Liver (tissue), 9 donors: ENCODE measurements around the gene METRN. TPM values are rescaled to one million over a fixed set of nuclear protein-coding genes. Genes with fewer than 3 reads are reported as not detected.

Experiments used
- DNase-seq: peaks from one replicate; pipeline ENCODE4 v3.0.0-alpha.2; 2017; ENCODE audit warnings: low spot score
- H3K27ac ChIP-seq, 2 donors: one replicate each; pipeline ENCODE4 v1.7.0; 2013; ENCODE audit warnings: inconsistent platforms in 2 of 2, low read length in 2 of 2, control low read depth in 1 of 2, low read depth in 1 of 2, mild to moderate bottlenecking in 1 of 2
- H3K27me3 ChIP-seq, 4 donors: one replicate each; pipeline versions ENCODE4 v1.6.1 to v1.7.0; 2013; ENCODE audit warnings: low read length in 3 of 4, inconsistent platforms in 1 of 4, mild to moderate bottlenecking in 1 of 4, moderate library complexity in 1 of 4; ENCODE audit not compliant: control insufficient read depth in 4 of 4, insufficient read depth in 4 of 4
- H3K36me3 ChIP-seq, 4 donors: one replicate each; pipeline versions ENCODE4 v1.6.1 to v1.7.0; 2013; ENCODE audit warnings: low read length in 3 of 4, mild to moderate bottlenecking in 3 of 4, low read depth in 1 of 4, moderate library complexity in 1 of 4; ENCODE audit not compliant: control insufficient read depth in 4 of 4, insufficient read depth in 3 of 4
- H3K4me1 ChIP-seq, 4 donors: one replicate each; pipeline versions ENCODE4 v1.6.1 to v1.7.0; 2013; ENCODE audit warnings: low read length in 3 of 4, mild to moderate bottlenecking in 3 of 4, moderate library complexity in 1 of 4; ENCODE audit not compliant: control insufficient read depth in 4 of 4, insufficient read depth in 4 of 4
- H3K4me3 ChIP-seq, 3 donors: one replicate each; pipeline versions ENCODE4 v1.6.1 to v1.7.0; 2013; ENCODE audit warnings: low read length in 3 of 3, control low read depth in 1 of 3, low read depth in 1 of 3, mild to moderate bottlenecking in 1 of 3
- H3K9ac ChIP-seq, 2 donors: one replicate each; pipeline ENCODE4 v1.7.0; 2013; ENCODE audit warnings: low read length in 2 of 2, mild to moderate bottlenecking in 2 of 2, moderate library complexity in 2 of 2, control low read depth in 1 of 2, low read depth in 1 of 2
- H3K9me3 ChIP-seq, 4 donors: one replicate each; pipeline versions ENCODE4 v1.6.1 to v1.7.0; 2013; ENCODE audit warnings: low read length in 3 of 4; ENCODE audit not compliant: control insufficient read depth in 4 of 4
- EGR1 ChIP-seq, 2 donors: IDR thresholded peaks; 2 replicates each; pipeline ENCODE4 v1.6.1; 2016 to 2018; ENCODE audit warnings: antibody characterized with exemption in 2 of 2, low read depth in 2 of 2
- FOXA1 ChIP-seq: IDR thresholded peaks from 2 replicates; pipeline ENCODE4 v1.6.1; 2016; ENCODE audit warnings: antibody characterized with exemption
- FOXA2 ChIP-seq: IDR thresholded peaks from 2 replicates; pipeline ENCODE4 v1.6.1; 2016; ENCODE audit warnings: antibody characterized with exemption
- GABPA ChIP-seq, 2 donors: IDR thresholded peaks in 1 of 2; conservative IDR thresholded peaks in 1 of 2; 2 replicates each; pipeline ENCODE4 v1.6.1; 2016; ENCODE audit warnings: antibody characterized with exemption in 2 of 2, mild to moderate bottlenecking in 1 of 2, moderate library complexity in 1 of 2
- HNF4A ChIP-seq, 2 donors: conservative IDR thresholded peaks; 2 replicates each; pipeline ENCODE4 v1.6.1; 2016; ENCODE audit warnings: antibody characterized with exemption in 2 of 2, mild to moderate bottlenecking in 2 of 2
- HNF4G ChIP-seq: IDR thresholded peaks from 2 replicates; pipeline ENCODE4 v1.6.1; 2016; ENCODE audit warnings: antibody characterized with exemption
- NR2F2 ChIP-seq: IDR thresholded peaks from 2 replicates; pipeline ENCODE4 v1.6.1; 2016; ENCODE audit warnings: antibody characterized with exemption
- RAD21 ChIP-seq, 2 donors: IDR thresholded peaks; 2 replicates each; pipeline ENCODE4 v1.6.1; 2016; ENCODE audit warnings: antibody characterized with exemption in 2 of 2, mild to moderate bottlenecking in 2 of 2
- RXRA ChIP-seq, 2 donors: IDR thresholded peaks; 2 replicates each; pipeline ENCODE4 v1.6.1; 2017 to 2018; ENCODE audit warnings: antibody characterized with exemption in 2 of 2, mild to moderate bottlenecking in 1 of 2
- TAF1 ChIP-seq: conservative IDR thresholded peaks from 2 replicates; pipeline ENCODE4 v1.6.1; 2016; ENCODE audit warnings: antibody characterized with exemption, mild to moderate bottlenecking
- YY1 ChIP-seq: IDR thresholded peaks from 2 replicates; pipeline ENCODE4 v1.6.1; 2016; ENCODE audit warnings: antibody characterized with exemption, mild to moderate bottlenecking
- WGBS: extraction: QIAGEN DNeasy Blood & Tissue Kit; methylation state at CpG from one replicate; pipeline ENCODE4 v1.1.7; 2013; 5-methylcytosine and 5-hydroxymethylcytosine counted together
- polyA plus RNA-seq, 2 donors: library from polyadenylated mRNA; stranded (reverse) in 1 of 2; unstranded in 1 of 2; fragments of 200-250 nt in 1 of 2; fragments of >200 nt in 1 of 2; fragmentation: Nextera tagmentation in 1 of 2; extraction: Ambion mirVana in 1 of 2; gene quantifications; one replicate each; pipeline versions ENCODE4 v1.2.1 to v1.2.3, GENCODE V29; 2013 to 2015
- total RNA-seq, 2 donors: library from RNA; depleted of rRNA; stranded (reverse); fragments of >200 nt; gene quantifications; one replicate each; pipeline ENCODE4 v1.2.3, GENCODE V29; 2014
- TF ChIP-seq, protein P1 (sequence below): IDR thresholded peaks from 2 replicates; pipeline ENCODE4 v1.6.1; 2016; ENCODE audit warnings: antibody characterized with exemption, mild to moderate bottlenecking
- TF ChIP-seq, protein P2 (sequence below): fragments of 150-350 bp; IDR thresholded peaks from 2 replicates; pipeline ENCODE4 v1.5.1; 2017; ENCODE audit warnings: improper control_type of control experiment, low read depth, low read length; ENCODE audit not compliant: missing input control
- TF ChIP-seq, protein P3 (sequence below): IDR thresholded peaks from 2 replicates; pipeline ENCODE4 v1.6.1; 2016; ENCODE audit warnings: antibody characterized with exemption
- TF ChIP-seq, protein P4 (sequence below): IDR thresholded peaks from 2 replicates; pipeline ENCODE4 v1.6.1; 2016; ENCODE audit warnings: antibody characterized with exemption
- donor health status: healthy.
- donor health status: healthy.
- donor health status: healthy.
- donor health status: healthy.
- donor health status: healthy.

METRN gene
- total and polyA plus RNA-seq, 4 donors = 4.6 to 22.9 (median 7.1) TPM

DNA sequence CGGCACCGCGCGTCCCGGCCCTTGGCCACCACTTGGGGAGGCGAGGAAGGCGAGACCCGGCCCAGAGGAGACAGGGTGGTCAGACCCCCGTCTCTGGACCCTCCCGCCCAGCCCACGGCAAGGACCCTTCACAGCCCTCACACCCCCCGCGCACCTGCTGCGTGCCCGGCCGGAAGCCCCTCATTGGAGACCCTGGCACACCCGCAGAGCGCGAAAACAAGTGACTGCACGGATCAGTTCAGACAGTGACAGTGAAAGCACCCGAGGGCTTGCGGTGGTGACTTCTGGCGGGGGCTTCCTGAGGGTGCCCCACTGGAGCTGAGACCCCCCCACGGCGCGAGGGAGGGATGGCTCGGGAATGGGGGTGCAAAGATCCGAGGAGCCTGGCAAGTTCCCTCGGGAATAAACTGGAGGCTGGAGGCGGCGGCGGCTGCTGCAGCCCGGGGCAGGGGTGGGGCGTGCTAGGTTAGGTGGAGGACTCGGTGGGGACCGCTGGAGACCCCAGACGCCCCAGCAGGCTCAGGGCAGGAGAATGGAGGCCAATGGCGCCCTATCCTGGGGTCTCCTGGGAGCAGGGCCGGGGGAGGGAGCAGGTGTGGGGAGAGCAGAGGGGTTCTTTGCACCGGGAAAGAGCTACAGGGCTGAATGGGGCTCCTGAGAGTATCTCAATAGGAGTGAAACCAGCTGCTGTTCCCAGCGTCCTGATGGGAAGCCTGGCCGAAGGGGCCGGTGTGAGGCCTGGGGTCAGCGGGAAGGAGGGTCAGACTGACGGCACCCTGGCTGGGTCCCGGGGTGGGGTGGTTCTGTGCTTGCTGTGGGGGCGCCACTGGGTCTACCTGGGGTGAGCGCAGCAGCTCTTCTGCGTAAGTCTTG is 8.5 kb upstream of the METRN start:
- H3K9me3 ChIP-seq = no peaks in the 10 kb centered on the region
- H3K27ac ChIP-seq = no peak overlapping the region
- H3K4me1 ChIP-seq = peaks cover 0 to 4% (median 0%) of the 10 kb centered on the region in 4 donors
- no peaks in the 10 kb centered on the region for H3K36me3 ChIP-seq
- no peak for TF ChIP-seq HNF4A (conservative IDR thresholded peaks at IDR 0.05)
- H3K9ac ChIP-seq = no peak overlapping the region
- peak overlapping the region in 1 of 3 donors; percentile 15 for H3K4me3 ChIP-seq
- no peak for DNase-seq
- 6% methylated on average over 49 of the region's 49 CpGs for WGBS
- peaks cover 4 to 20% (median 14%) of the 10 kb centered on the region in 4 donors for H3K27me3 ChIP-seq

DNA sequence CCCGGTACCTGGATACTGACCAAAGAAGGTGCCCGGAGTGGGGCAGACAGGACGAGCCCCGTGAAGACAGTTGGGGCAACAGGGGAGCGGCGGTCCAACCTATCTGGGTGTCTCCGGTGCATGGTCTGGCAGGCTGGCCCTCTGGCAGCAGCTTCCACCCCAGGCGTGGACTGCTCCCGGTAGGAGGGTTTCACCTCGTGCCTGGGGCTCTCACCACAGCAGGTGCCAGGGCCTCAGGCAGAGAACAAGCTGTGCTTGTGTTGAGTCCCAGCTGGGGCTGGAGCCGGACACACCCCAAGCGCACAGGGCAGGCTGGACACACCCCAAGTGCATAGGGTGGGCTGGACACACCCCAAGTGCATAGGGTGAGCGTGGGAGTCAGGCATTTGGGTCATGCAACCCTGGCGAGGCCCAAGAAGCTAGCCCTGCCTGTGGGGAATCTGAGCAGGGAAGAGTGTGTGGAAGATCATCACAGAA is 7.8 kb upstream of the METRN start:
- Histone ChIP-seq H3K27me3 (peaks cover 4 to 20% (median 14%) of the 10 kb centered on the region in 4 donors), H3K9me3 (no peaks in the 10 kb centered on the region), H3K36me3 (no peaks in the 10 kb centered on the region), H3K27ac (no peak overlapping the region), H3K4me3 (no peak overlapping the region), H3K9ac (no peak overlapping the region), H3K4me1 (peaks cover 0 to 4% (median 0%) of the 10 kb centered on the region in 4 donors)
- no peak for DNase-seq
- TF ChIP-seq, protein P1, sequence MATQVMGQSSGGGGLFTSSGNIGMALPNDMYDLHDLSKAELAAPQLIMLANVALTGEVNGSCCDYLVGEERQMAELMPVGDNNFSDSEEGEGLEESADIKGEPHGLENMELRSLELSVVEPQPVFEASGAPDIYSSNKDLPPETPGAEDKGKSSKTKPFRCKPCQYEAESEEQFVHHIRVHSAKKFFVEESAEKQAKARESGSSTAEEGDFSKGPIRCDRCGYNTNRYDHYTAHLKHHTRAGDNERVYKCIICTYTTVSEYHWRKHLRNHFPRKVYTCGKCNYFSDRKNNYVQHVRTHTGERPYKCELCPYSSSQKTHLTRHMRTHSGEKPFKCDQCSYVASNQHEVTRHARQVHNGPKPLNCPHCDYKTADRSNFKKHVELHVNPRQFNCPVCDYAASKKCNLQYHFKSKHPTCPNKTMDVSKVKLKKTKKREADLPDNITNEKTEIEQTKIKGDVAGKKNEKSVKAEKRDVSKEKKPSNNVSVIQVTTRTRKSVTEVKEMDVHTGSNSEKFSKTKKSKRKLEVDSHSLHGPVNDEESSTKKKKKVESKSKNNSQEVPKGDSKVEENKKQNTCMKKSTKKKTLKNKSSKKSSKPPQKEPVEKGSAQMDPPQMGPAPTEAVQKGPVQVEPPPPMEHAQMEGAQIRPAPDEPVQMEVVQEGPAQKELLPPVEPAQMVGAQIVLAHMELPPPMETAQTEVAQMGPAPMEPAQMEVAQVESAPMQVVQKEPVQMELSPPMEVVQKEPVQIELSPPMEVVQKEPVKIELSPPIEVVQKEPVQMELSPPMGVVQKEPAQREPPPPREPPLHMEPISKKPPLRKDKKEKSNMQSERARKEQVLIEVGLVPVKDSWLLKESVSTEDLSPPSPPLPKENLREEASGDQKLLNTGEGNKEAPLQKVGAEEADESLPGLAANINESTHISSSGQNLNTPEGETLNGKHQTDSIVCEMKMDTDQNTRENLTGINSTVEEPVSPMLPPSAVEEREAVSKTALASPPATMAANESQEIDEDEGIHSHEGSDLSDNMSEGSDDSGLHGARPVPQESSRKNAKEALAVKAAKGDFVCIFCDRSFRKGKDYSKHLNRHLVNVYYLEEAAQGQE = no peak
- TF ChIP-seq HNF4G (no peak), GABPA (IDR thresholded peaks at IDR 0.05 in 1 of 2, conservative IDR thresholded peaks at IDR 0.05 in 1 of 2) (no peak), HNF4A (conservative IDR thresholded peaks at IDR 0.05) (no peak), EGR1 (IDR thresholded peaks at IDR 0.05; ENCODE audit: low read depth in 2 of 2) (no peak), TAF1 (no peak), FOXA1 (no peak), NR2F2 (no peak), FOXA2 (no peak), RXRA (IDR thresholded peaks at IDR 0.05) (no peak), RAD21 (IDR thresholded peaks at IDR 0.05) (no peak), YY1 (no peak)
- TF ChIP-seq, protein P2, sequence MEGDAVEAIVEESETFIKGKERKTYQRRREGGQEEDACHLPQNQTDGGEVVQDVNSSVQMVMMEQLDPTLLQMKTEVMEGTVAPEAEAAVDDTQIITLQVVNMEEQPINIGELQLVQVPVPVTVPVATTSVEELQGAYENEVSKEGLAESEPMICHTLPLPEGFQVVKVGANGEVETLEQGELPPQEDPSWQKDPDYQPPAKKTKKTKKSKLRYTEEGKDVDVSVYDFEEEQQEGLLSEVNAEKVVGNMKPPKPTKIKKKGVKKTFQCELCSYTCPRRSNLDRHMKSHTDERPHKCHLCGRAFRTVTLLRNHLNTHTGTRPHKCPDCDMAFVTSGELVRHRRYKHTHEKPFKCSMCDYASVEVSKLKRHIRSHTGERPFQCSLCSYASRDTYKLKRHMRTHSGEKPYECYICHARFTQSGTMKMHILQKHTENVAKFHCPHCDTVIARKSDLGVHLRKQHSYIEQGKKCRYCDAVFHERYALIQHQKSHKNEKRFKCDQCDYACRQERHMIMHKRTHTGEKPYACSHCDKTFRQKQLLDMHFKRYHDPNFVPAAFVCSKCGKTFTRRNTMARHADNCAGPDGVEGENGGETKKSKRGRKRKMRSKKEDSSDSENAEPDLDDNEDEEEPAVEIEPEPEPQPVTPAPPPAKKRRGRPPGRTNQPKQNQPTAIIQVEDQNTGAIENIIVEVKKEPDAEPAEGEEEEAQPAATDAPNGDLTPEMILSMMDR = no peak
- TF ChIP-seq, protein P3, sequence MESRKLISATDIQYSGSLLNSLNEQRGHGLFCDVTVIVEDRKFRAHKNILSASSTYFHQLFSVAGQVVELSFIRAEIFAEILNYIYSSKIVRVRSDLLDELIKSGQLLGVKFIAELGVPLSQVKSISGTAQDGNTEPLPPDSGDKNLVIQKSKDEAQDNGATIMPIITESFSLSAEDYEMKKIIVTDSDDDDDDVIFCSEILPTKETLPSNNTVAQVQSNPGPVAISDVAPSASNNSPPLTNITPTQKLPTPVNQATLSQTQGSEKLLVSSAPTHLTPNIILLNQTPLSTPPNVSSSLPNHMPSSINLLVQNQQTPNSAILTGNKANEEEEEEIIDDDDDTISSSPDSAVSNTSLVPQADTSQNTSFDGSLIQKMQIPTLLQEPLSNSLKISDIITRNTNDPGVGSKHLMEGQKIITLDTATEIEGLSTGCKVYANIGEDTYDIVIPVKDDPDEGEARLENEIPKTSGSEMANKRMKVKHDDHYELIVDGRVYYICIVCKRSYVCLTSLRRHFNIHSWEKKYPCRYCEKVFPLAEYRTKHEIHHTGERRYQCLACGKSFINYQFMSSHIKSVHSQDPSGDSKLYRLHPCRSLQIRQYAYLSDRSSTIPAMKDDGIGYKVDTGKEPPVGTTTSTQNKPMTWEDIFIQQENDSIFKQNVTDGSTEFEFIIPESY = no peak
- TF ChIP-seq, protein P4, sequence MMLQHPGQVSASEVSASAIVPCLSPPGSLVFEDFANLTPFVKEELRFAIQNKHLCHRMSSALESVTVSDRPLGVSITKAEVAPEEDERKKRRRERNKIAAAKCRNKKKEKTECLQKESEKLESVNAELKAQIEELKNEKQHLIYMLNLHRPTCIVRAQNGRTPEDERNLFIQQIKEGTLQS = no peak
- WGBS = 43% methylated on average over 14 of the region's 14 CpGs
